Lower leg skin (tissue), 3 donors: ENCODE data around the gene GRAP2.

Experiments used
- CTCF ChIP-seq, 3 donors: fragments of 450-650 bp; IDR thresholded peaks; one replicate each; pipeline ENCODE4 v1.5.1; 2016; ENCODE audit warnings: antibody characterized with exemption in 3 of 3, mild to moderate bottlenecking in 3 of 3, moderate library complexity in 2 of 3
- POLR2A ChIP-seq, 2 donors: fragments of 450-650 bp; IDR thresholded peaks; one replicate each; pipeline ENCODE4 v1.6.1; 2016 to 2017; ENCODE audit warnings: antibody characterized with exemption in 2 of 2, mild to moderate bottlenecking in 1 of 2, moderate library complexity in 1 of 2

GRCh38 chr22:39980596-39980995, 79.7 kb downstream of the GRAP2 start:
- no peak for TF ChIP-seq CTCF (IDR thresholded peaks at IDR 0.05)
- TF ChIP-seq POLR2A (IDR thresholded peaks at IDR 0.05): no peak
